ENCODE data around the gene MRPL51.
A peak's percentile ranks its signal among the peaks of the same experiment; 100 is the strongest.

MRPL51 gene

GRCh38 chr12:6461401-6462233, 31.4 kb downstream of the MRPL51 start:
- Histone ChIP-seq H3K9me3 (ENCODE audit: insufficient read depth, low read depth, low read length) (peaks cover 3% of the 10 kb centered on the region), H2AK5ac (ENCODE audit: low read length) (no peak overlapping the region), H3K4me3 (ENCODE audit: low read depth, low read length) (no peak overlapping the region), H3K14ac (ENCODE audit: low read length) (no peak overlapping the region), H3K4ac (ENCODE audit: low read depth, low read length) (no peak overlapping the region), H4K91ac (ENCODE audit: low read depth, low read length) (no peak overlapping the region), H3K4me2 (ENCODE audit: low read length) (no peak overlapping the region), H4K8ac (ENCODE audit: low read depth, low read length) (no peak overlapping the region), H2AFZ (ENCODE audit: insufficient read depth, low read length, poor library complexity) (no peak overlapping the region), H3K79me1 (ENCODE audit: low read length) (no peaks in the 10 kb centered on the region), H2BK5ac (ENCODE audit: low read depth, low read length, poor library complexity) (no peak overlapping the region), H3K27me3 (ENCODE audit: insufficient read depth, low read length) (no peaks in the 10 kb centered on the region), H3K9ac (ENCODE audit: low read length) (peak overlapping the region; percentile 19), H3K4me1 (ENCODE audit: control insufficient read depth in 1 of 2, insufficient read depth in 2 of 2, low read length in 2 of 2) (no peaks in the 10 kb centered on the region), H3K27ac (ENCODE audit: low read depth, low read length) (no peak overlapping the region), H2BK12ac (ENCODE audit: low read length) (no peak overlapping the region), H3K36me3 (ENCODE audit: control insufficient read depth in 1 of 2, insufficient read depth in 2 of 2, low read length in 2 of 2) (peaks cover 31 to 46% of the 10 kb centered on the region in 2 experiments), H4K12ac (ENCODE audit: low read depth, low read length) (no peak overlapping the region), H3K79me2 (ENCODE audit: control insufficient read depth, insufficient read depth, low read length, poor library complexity) (no peaks in the 10 kb centered on the region), H3K23ac (ENCODE audit: low read length) (no peak overlapping the region), H2BK120ac (ENCODE audit: insufficient read depth, low read length, poor library complexity) (no peak overlapping the region), H3K18ac (ENCODE audit: low read length) (no peak overlapping the region)
- WGBS (ENCODE audit: extremely low coverage, insufficient coverage, insufficient read length) = no CpG with 5 or more reads among the region's 15 CpGs
- peak in 1 of 2 donors; percentile 18 for DNase-seq

DNA sequence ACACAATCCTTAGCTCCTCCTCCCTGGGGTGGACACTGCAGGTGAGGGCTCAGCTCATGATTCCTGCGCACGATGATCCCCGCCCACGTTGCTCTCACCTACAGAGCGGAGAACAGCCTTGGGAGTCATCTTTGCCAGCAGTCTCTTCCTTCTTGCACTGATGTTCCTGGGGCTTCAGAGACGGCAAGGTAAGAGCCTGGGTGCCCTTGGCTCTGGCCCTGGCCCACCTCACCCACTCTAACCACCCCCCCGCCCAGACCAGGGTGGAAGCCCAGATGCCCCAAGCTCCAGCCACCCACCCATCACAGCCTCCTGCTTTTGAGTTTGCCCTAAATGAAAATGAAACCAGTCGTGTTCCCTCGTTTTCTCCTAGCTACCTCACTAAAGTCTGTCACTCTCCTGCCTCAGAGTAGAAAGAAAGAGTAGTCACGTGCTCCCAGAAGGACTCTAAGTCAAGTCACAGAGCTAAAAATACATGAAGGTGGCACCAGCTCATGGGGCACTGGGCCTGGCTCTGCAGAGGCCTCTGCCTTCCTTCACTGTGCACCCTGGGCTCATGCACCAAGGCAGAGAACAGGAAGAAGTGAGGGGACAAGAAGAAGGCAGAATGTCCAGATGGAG, 32.2 kb downstream of the MRPL51 start:
- Histone ChIP-seq H2AK5ac (ENCODE audit: low read length) (no peak overlapping the region), H3K27me3 (ENCODE audit: insufficient read depth, low read length) (no peaks in the 10 kb centered on the region), H2BK5ac (ENCODE audit: low read depth, low read length, poor library complexity) (no peak overlapping the region), H3K18ac (ENCODE audit: low read length) (no peak overlapping the region), H3K4ac (ENCODE audit: low read depth, low read length) (no peak overlapping the region), H3K14ac (ENCODE audit: low read length) (no peak overlapping the region), H3K4me3 (ENCODE audit: low read depth, low read length) (no peak overlapping the region), H3K4me1 (ENCODE audit: control insufficient read depth in 1 of 2, insufficient read depth in 2 of 2, low read length in 2 of 2) (no peaks in the 10 kb centered on the region), H3K79me1 (ENCODE audit: low read length) (no peaks in the 10 kb centered on the region), H3K9me3 (ENCODE audit: insufficient read depth, low read depth, low read length) (peaks cover 3% of the 10 kb centered on the region), H2AFZ (ENCODE audit: insufficient read depth, low read length, poor library complexity) (no peak overlapping the region), H4K91ac (ENCODE audit: low read depth, low read length) (no peak overlapping the region), H3K4me2 (ENCODE audit: low read length) (no peak overlapping the region), H4K12ac (ENCODE audit: low read depth, low read length) (no peak overlapping the region), H3K23ac (ENCODE audit: low read length) (no peak overlapping the region), H3K79me2 (ENCODE audit: control insufficient read depth, insufficient read depth, low read length, poor library complexity) (no peaks in the 10 kb centered on the region), H2BK12ac (ENCODE audit: low read length) (no peak overlapping the region), H2BK120ac (ENCODE audit: insufficient read depth, low read length, poor library complexity) (no peak overlapping the region), H4K8ac (ENCODE audit: low read depth, low read length) (no peak overlapping the region), H3K9ac (ENCODE audit: low read length) (no peak overlapping the region), H3K36me3 (ENCODE audit: control insufficient read depth in 1 of 2, insufficient read depth in 2 of 2, low read length in 2 of 2) (peaks cover 28 to 42% of the 10 kb centered on the region in 2 experiments), H3K27ac (ENCODE audit: low read depth, low read length) (no peak overlapping the region)
- no peak for DNase-seq
- no CpG with 5 or more reads among the region's 10 CpGs for WGBS (ENCODE audit: extremely low coverage, insufficient coverage, insufficient read length)

DNA sequence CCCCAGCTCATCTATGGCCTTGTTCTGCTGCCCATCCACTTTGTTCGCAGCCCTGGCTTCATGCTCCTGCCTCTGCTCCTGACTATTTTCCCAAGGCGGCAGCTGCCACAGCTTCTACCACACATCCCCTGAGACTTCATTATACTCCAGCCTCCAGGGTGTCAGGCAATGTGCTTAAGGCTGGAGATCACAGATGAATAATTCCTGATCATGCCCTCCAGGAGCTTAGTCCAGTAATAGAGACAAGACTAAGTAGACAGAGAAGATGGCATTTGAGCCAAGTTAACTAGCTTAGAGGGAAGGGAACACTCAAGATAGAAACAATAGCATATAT, 34.1 kb downstream of the MRPL51 start:
- Histone ChIP-seq H3K23ac (ENCODE audit: low read length) (no peak overlapping the region), H4K8ac (ENCODE audit: low read depth, low read length) (no peak overlapping the region), H2AK5ac (ENCODE audit: low read length) (no peak overlapping the region)

DNA sequence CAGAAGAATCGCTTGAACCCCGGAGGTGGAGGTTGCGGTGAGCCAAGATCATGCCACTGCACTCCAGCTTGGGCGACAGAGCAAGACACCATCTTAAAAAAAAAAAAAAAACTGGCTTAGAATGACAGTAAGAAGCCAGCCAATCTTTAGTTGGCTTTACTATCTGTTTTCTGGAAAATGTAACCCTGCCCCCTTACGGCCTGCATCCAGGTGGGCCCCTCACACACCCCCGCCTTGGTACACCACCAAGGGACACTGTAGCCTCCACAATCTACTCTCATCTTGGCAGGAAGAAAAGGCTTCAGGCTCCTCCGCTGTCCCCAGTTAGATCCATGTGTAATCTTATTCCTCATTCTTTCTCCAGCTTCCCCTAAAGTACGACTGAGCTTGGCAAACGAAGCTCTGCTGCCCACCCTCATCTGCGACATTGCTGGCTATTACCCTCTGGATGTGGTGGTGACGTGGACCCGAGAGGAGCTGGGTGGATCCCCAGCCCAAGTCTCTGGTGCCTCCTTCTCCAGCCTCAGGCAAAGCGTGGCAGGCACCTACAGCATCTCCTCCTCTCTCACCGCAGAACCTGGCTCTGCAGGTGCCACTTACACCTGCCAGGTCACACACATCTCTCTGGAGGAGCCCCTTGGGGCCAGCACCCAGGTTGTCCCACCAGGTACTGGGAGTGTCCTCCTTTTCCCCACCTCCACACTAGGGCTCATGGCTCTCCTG, 34.6 kb downstream of the MRPL51 start:
- no peak overlapping the region for H4K12ac ChIP-seq (ENCODE audit: low read depth, low read length)
- no peak overlapping the region for H3K14ac ChIP-seq (ENCODE audit: low read length)
- H2BK12ac ChIP-seq (ENCODE audit: low read length) = no peak overlapping the region
- H4K91ac ChIP-seq (ENCODE audit: low read depth, low read length) = no peak overlapping the region
- H3K36me3 ChIP-seq (ENCODE audit: control insufficient read depth in 1 of 2, insufficient read depth in 2 of 2, low read length in 2 of 2) = peaks cover 17 to 27% of the 10 kb centered on the region in 2 experiments
- no peak overlapping the region for H3K4ac ChIP-seq (ENCODE audit: low read depth, low read length)
- no peak overlapping the region for H2BK120ac ChIP-seq (ENCODE audit: insufficient read depth, low read length, poor library complexity)
- WGBS (ENCODE audit: extremely low coverage, insufficient coverage, insufficient read length) = no CpG with 5 or more reads among the region's 14 CpGs
- H3K9me3 ChIP-seq (ENCODE audit: insufficient read depth, low read depth, low read length) = peaks cover 3% of the 10 kb centered on the region
- no peaks in the 10 kb centered on the region for H3K27me3 ChIP-seq (ENCODE audit: insufficient read depth, low read length)
- no peak for DNase-seq
- H3K23ac ChIP-seq (ENCODE audit: low read length) = no peak overlapping the region
- no peak overlapping the region for H2AFZ ChIP-seq (ENCODE audit: insufficient read depth, low read length, poor library complexity)
- no peaks in the 10 kb centered on the region for H3K4me1 ChIP-seq (ENCODE audit: control insufficient read depth in 1 of 2, insufficient read depth in 2 of 2, low read length in 2 of 2)
- H4K8ac ChIP-seq (ENCODE audit: low read depth, low read length) = no peak overlapping the region
- no peak overlapping the region for H3K4me3 ChIP-seq (ENCODE audit: low read depth, low read length)
- no peak overlapping the region for H3K4me2 ChIP-seq (ENCODE audit: low read length)
- no peak overlapping the region for H3K27ac ChIP-seq (ENCODE audit: low read depth, low read length)
- H2BK5ac ChIP-seq (ENCODE audit: low read depth, low read length, poor library complexity) = no peak overlapping the region
- no peak overlapping the region for H2AK5ac ChIP-seq (ENCODE audit: low read length)
- no peak overlapping the region for H3K18ac ChIP-seq (ENCODE audit: low read length)
- H3K9ac ChIP-seq (ENCODE audit: low read length) = no peak overlapping the region
- no peaks in the 10 kb centered on the region for H3K79me1 ChIP-seq (ENCODE audit: low read length)
- H3K79me2 ChIP-seq (ENCODE audit: control insufficient read depth, insufficient read depth, low read length, poor library complexity) = no peaks in the 10 kb centered on the region

More for the DNA sequence above, 34.1 kb downstream of the MRPL51 start:
- H2AFZ ChIP-seq (ENCODE audit: insufficient read depth, low read length, poor library complexity) = no peak overlapping the region
- H3K9me3 ChIP-seq (ENCODE audit: insufficient read depth, low read depth, low read length) = peaks cover 3% of the 10 kb centered on the region
- H3K4me1 ChIP-seq (ENCODE audit: control insufficient read depth in 1 of 2, insufficient read depth in 2 of 2, low read length in 2 of 2) = no peaks in the 10 kb centered on the region
- no peak overlapping the region for H2BK12ac ChIP-seq (ENCODE audit: low read length)
- H4K12ac ChIP-seq (ENCODE audit: low read depth, low read length) = no peak overlapping the region
- no peaks in the 10 kb centered on the region for H3K27me3 ChIP-seq (ENCODE audit: insufficient read depth, low read length)
- H2BK120ac ChIP-seq (ENCODE audit: insufficient read depth, low read length, poor library complexity) = no peak overlapping the region
- H3K4me2 ChIP-seq (ENCODE audit: low read length) = no peak overlapping the region
- no peak overlapping the region for H3K14ac ChIP-seq (ENCODE audit: low read length)
- no peak overlapping the region for H3K9ac ChIP-seq (ENCODE audit: low read length)
- peaks cover 19 to 29% of the 10 kb centered on the region in 2 experiments for H3K36me3 ChIP-seq (ENCODE audit: control insufficient read depth in 1 of 2, insufficient read depth in 2 of 2, low read length in 2 of 2)
- no peak overlapping the region for H3K4me3 ChIP-seq (ENCODE audit: low read depth, low read length)
- no peak overlapping the region for H3K18ac ChIP-seq (ENCODE audit: low read length)
- H4K91ac ChIP-seq (ENCODE audit: low read depth, low read length) = no peak overlapping the region
- DNase-seq = no peak
- WGBS (ENCODE audit: extremely low coverage, insufficient coverage, insufficient read length) = no CpG with 5 or more reads among the region's 2 CpGs
- H3K27ac ChIP-seq (ENCODE audit: low read depth, low read length) = no peak overlapping the region
- no peak overlapping the region for H3K4ac ChIP-seq (ENCODE audit: low read depth, low read length)
- no peaks in the 10 kb centered on the region for H3K79me1 ChIP-seq (ENCODE audit: low read length)
- H3K79me2 ChIP-seq (ENCODE audit: control insufficient read depth, insufficient read depth, low read length, poor library complexity) = no peaks in the 10 kb centered on the region
- no peak overlapping the region for H2BK5ac ChIP-seq (ENCODE audit: low read depth, low read length, poor library complexity)
